Left kidney (tissue), 8 donors: ENCODE results near the gene PSMB10. TPM values are rescaled to one million over a fixed set of nuclear protein-coding genes. Genes with fewer than 3 reads are reported as not detected.
"Not testable (repeated sequence)": the region's sequence is repeated elsewhere in the genome, so short reads cannot be mapped to it uniquely, and the experiment has no call there.

Experiments used
- DNase-seq: peaks from one replicate; pipeline ENCODE4 v3.0.0-alpha.2; 2013
- long read RNA-seq, 8 donors: transcript quantifications; one replicate each; lab custom pipeline, GENCODE V29; 2026
- polyA plus RNA-seq: library from polyadenylated mRNA; unstranded; fragments of 120-200 nt; gene quantifications from one replicate; pipeline ENCODE4 v1.2.1, GENCODE V29; 2013; ENCODE audit not compliant: insufficient read length

PSMB10 gene
- polyA plus RNA-seq: 17.3 TPM
- long read RNA-seq, donor 1, transcript PSMB10-201 (8 exons, 1,218 nt): major isoform, 9 of 14 reads
- long read RNA-seq, donor 1, transcript PSMB10-203 (4 exons, 591 nt): minor isoform, 5 of 14 reads
- long read RNA-seq, donor 1, partial matches to known transcripts: 0 of 14 reads
- long read RNA-seq, donor 1, other reads (novel, unspliced or antisense): 0 of 14 reads
- long read RNA-seq, donor 2, transcript PSMB10-201 (8 exons, 1,218 nt): minor isoform, 6 of 19 reads
- long read RNA-seq, donor 2, transcript PSMB10-203 (4 exons, 591 nt): major isoform, 13 of 19 reads
- long read RNA-seq, donor 2, partial matches to known transcripts: 0 of 19 reads
- long read RNA-seq, donor 2, other reads (novel, unspliced or antisense): 0 of 19 reads
- long read RNA-seq, donor 3, transcript PSMB10-203 (4 exons, 591 nt): major isoform, 5 of 9 reads
- long read RNA-seq, donor 3, partial matches to known transcripts: 0 of 9 reads
- long read RNA-seq, donor 3, other reads (novel, unspliced or antisense): 0 of 9 reads
- long read RNA-seq, donor 4, partial matches to known transcripts: 0 of 4 reads
- long read RNA-seq, donor 4, other reads (novel, unspliced or antisense): 0 of 4 reads
- long read RNA-seq, donor 5, transcript PSMB10-203 (4 exons, 591 nt): major isoform, 15 of 32 reads
- long read RNA-seq, donor 5, transcript PSMB10-201 (8 exons, 1,218 nt): minor isoform, 11 of 32 reads
- long read RNA-seq, donor 5, partial matches to known transcripts: 6 of 32 reads
- long read RNA-seq, donor 5, other reads (novel, unspliced or antisense): 0 of 32 reads
- long read RNA-seq, donor 6, transcript PSMB10-201 (8 exons, 1,218 nt): major isoform, 11 of 19 reads
- long read RNA-seq, donor 6, transcript PSMB10-203 (4 exons, 591 nt): minor isoform, 7 of 19 reads
- long read RNA-seq, donor 6, partial matches to known transcripts: 0 of 19 reads
- long read RNA-seq, donor 6, other reads (novel, unspliced or antisense): 0 of 19 reads
- long read RNA-seq, donor 7, transcript PSMB10-201 (8 exons, 1,218 nt): major isoform, 17 of 38 reads
- long read RNA-seq, donor 7, transcript PSMB10-203 (4 exons, 591 nt): minor isoform, 16 of 38 reads
- long read RNA-seq, donor 7, partial matches to known transcripts: 5 of 38 reads
- long read RNA-seq, donor 7, other reads (novel, unspliced or antisense): 0 of 38 reads
- long read RNA-seq, donor 8, transcript PSMB10-201 (8 exons, 1,218 nt): major isoform, 5 of 9 reads
- long read RNA-seq, donor 8, partial matches to known transcripts: 0 of 9 reads
- long read RNA-seq, donor 8, other reads (novel, unspliced or antisense): 0 of 9 reads

- DNase-seq: peak; percentile 26
Observed at GRCh38 chr16:67936124-67936879, at the start of gene PSMB10. Gene PSMB10, minus strand, starts transcription at chr16:67936850. Its CDS starts 101 bp downstream, at chr16:67936749.

DNA sequence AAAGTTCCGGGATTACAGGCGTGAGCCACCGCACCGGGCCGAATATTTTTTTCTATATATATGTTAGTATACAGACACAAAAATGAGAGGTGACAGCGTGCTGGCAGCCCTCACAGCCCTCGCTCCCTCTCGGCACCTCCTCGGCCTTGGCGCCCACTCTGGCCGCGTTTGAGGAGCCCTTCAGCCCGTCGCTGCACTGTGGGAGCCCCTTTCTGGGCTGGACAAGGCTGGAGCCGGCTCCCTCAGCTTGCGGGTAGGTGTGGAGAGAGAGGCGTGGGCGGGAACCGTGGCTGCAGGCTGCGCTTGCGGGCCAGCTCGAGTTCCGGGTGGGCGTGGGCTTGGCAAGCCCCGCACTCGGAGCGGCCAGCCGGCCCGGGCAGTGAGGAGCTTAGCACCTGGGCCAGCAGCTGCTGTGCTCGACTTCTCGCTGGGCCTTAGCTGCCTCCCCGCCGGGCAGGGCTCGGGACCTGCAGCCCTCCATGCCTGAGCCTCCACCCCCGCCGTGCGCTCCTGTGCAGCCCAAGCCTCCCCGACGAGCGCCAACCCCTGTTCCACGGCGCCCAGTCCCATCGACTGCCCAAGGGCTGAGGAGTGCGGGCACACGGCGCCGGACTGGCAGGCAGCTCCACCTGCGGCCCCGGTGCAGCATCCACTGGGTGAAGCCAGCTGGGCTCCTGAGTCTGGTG, 45.5 kb upstream of the PSMB10 start:
- DNase-seq: no peak

DNA sequence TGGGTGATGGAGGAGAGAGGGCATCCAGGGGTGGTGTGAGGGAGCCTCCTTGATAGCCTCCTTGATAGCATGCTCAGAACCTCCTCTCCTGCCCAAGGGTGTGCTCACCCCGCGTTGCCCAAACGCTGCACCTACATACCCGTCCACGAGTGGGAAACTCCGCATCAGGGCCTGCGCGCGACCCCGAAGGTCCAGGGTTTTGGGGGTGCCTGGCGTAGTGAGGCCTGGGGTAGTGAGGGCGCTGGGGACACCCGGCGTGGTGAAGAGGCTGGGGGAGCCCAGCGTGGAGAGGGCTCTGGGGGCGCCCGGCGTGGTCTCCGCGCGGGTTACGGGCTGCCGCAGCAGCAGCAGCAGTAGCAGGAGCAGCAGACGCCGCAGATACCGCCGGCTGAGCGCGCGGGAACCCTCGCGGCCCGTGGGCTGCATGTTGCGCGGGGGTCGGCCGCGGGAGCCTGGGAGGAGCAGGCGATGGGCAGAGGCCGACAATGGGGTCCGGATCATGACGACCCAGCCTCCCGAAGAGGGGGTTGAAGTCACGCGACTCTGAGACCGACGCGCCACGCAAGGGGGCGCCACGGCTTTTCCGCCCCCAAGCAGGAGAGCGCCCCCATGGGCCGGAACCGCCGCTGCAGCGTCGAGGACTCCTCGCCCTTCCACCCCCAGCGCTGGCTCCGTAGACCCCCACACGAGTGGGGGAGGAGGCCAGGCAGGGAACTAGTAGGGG, 43.5 kb upstream of the PSMB10 start, which contains the start of gene DPEP3:
DPEP3 (minus strand) TSS at position 545 of the 724 bp plus-strand sequence; CDS start at position 426, 119 bp downstream.
- no peak for DNase-seq

DNA sequence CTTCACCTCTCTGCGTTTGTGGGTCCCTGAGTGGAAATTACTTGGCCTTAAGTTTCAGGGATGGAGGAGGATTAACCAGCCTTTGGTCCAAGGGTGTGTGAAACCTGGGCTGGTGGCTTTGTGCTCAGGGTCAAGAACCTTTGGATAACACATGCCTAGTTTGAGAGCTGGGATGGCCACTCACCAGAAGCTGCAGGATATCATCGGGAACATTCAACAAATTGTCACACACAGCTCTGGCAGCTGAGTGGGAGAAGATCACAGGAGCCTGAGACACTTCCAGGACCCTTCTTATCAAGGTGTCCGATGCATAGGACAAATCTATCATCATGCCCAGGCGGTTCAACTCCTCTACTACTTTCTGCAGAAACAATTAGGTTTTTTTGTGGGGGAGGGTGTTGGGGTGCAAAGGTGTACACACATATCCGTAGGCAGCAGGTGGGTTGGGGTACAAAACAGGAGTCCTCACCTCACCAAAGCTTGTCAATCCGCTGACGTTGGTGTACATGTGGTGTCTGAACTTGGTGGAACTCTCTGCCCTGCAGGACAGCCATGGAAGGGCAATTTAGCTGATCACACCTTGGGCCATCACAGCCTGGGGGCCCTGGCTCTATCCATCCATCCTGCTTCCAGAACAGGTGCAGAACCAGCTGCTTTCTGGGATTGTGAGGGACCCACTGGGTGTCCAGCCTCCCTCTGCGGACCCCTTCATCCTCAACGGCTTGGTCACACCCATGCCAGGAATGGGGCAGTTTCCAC, 41.0 kb upstream of the PSMB10 start:
- DNase-seq: no peak

DNA sequence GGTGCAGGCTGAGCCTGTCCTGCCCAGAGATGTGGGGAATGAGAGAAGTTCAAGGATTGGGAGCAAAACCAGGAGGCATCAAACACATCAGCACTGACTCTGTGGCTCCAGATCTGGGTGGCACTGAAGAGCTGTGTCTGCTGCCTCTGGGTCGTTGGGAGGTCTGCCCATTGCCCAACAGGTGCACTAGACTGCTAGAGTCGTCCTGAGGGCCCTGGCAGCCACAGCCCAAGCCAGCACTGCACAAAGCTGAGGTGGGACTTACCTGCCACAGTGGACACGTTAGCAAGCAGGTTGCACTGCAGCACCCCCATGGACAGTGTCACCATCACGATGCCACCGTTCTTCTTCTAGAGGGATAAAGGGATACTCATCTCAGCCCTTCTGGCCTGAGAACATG, 40.4 kb upstream of the PSMB10 start:
- DNase-seq: no peak

DNA sequence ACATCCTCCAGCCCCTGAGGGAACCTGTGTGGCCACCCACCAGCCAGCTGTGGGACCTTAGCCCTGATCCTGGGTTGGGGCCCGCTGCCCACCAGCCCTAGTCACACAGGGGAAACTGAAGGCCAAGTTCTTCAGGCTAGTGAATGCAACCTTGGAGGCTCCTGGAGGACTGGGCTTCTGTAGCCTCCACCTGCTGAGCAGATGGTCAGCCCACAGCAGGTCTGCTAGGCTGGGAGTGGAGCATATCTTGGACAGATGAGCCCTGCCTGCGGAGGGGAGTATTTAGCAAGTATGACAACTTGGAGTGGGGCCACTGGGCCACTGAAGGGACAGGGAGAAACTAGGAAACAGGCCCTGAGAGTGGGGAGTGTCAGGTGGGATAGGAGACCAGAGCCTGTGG, 39.6 kb upstream of the PSMB10 start:
- no peak for DNase-seq

DNA sequence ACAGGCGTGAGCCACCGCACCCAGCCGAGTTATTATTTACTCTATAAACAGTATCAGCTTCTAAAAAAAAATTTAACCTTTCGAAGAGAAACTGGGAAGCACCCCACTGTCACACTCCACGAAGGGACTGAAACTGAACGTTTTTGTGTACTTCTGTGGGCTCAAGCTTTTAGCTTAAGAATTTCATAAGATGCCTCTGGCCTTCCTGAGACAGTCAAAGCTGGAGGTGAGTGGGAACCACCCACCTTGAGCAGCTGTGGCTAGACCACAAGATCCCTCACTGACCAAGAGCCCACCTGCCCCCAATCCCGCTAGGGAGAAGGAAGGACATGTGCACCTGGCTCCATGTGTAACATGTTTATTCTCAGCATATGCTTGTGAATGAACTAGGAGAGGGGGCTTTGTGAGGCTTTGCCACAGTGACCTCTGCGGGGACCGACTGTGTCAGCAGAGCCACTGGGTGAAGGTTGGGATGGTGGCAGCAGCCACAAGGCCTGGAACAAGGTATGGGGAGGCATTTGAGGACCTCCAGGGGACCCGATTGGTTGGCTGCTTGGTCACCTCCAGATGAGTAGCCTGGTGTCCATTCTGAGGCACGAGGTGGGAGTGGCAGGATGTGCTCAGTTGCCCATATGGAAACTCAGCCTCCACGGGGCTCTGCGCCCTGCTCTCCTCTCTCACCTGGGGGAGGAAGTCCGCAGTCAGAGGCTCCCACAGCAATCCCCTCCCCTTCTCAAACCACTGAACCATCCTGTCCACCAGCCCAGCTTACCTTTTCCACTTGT, 38.9 kb upstream of the PSMB10 start:
- no peak for DNase-seq

- not testable (repeated sequence) for DNase-seq
Observed at GRCh38 chr16:67972285-67972684, 35.6 kb upstream of the PSMB10 start.

- DNase-seq: no peak
Observed at GRCh38 chr16:67971111-67971510, 34.5 kb upstream of the PSMB10 start.

DNA sequence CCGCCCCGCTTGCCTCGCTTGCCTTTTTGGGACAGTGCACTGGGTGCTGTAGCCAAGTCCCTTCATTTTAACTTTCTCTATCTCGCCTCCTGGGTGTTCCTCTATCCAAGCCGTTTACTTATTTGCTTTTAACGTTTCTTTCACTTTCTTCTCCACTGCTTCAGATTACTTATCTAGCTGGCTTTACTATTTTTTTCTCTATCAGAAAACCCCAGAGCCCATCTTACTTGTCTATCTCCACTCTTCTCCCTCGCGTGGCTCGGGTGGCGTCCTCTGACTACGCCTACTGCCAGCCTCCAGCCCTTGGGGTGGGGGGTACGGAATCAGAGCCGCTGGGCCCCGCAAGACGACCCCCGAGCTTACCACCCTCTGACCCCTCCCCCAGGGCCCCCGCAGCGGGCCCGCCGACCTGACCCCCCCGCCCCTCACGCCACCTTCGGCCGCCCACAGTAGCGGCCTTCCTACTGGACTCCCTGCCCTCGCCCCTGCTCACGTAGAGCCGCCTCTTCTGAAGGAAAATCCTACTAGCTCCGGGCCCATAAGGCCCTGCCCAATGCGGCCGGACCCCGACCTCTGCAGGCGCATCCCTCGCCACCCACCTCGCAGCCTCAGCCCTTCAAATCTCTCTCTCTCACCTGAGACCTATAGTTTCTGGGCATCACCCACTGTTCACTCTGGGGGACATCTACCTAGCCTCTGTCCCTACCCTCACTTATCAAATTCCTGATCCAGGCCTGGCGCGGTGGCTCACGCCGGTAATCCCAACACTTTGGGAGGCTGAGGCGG, 32.8 kb upstream of the PSMB10 start:
- no peak for DNase-seq

GRCh38 chr16:67968400-67969253, 32.0 kb upstream of the PSMB10 start, which contains the start of gene SLC12A4:
Gene SLC12A4, minus strand, starts transcription at chr16:67968637. Its CDS starts 84 bp downstream, at chr16:67968553.
- DNase-seq: peak; percentile 93

DNA sequence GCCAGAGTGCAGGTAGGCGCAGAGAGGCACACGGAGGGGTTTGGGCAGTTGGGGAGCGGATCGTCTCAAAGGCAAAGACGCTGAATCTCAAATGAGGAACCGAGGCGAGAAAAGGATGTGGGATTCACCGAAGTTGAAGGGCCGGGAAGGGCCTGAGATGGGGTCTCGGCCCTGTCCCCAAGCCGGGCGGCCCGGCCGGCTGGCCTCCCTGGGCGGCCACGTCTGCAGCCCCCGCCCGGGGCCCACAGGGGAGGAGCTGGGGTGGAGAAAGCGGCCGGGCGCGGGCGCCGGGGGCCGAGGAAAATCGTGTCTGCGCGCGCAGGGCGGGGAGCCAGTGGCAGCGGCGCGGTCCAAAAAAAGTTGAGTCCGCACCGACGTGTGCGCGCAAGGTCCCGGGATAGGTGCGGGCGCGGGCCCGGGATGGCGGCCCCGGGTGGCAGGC, 31.3 kb upstream of the PSMB10 start:
- peak; percentile 31 for DNase-seq

DNA sequence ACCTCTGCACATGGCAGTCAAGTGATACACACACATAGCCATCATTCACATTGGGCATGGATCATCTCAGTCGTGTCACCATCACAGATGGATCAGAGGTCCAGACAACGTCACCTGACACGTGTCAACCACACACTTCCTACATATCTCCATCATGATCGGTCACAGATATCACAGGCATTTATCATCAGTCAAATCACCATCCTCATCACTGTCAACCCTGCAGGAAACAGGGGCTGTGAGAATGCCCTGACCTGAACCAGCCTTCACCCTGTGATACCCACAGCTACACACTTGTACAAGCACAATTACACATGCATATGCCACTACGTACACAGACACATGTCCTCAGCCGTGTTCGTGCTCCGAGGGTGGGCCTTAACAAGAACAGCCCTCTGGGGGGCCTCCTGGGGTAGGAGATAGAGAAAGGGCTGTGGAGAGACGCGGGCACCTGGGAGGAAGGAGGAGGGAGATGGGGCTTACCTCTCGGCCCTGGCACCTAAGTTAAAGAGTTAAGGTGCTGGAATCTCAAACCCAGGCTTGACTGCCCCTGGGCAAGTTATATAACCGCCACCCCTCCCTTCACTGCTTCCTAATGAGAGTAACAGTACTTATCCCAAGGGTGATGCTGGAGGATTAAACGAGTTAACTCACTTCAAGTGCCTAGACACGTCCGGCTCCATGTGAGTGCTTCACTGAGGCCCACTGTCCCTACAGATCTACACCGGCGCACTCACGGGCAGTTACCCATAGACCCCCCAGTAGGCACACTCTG, 30.7 kb upstream of the PSMB10 start:
- DNase-seq: peak; percentile 42

- DNase-seq: no peak
Observed at GRCh38 chr16:67966549-67967182, 30.0 kb upstream of the PSMB10 start.
